HepG2 (cell line): ENCODE measurements around the gene FKBP10. TPM values are rescaled to one million over a fixed set of nuclear protein-coding genes. Genes with fewer than 3 reads are reported as not detected.

ENCODE experiments used
- EP300 ChIP-seq, 3 experiments: sonication (generic) in 1 of 3; formaldehyde crosslinking in 1 of 3; IDR thresholded peaks; 2 replicates each; pipeline versions ENCODE4 v1.5.1 to v1.6.1; 2011 to 2020; ENCODE audit warnings: low read depth in 2 of 3, low read length in 2 of 3, borderline replicate concordance in 1 of 3, improper control_type of control experiment in 1 of 3, mild to moderate bottlenecking in 1 of 3, missing genetic modification reagents in 1 of 3, moderate library complexity in 1 of 3
- ETV6 ChIP-seq: sonication (generic); formaldehyde crosslinking; conservative IDR thresholded peaks from 2 replicates; pipeline ENCODE4 v1.4.0; 2020; ENCODE audit warnings: missing genetic modification reagents
- GATA4 ChIP-seq: sonication (generic); IDR thresholded peaks from 2 replicates; pipeline ENCODE4 v1.6.1; 2016; ENCODE audit warnings: antibody characterized with exemption, low read depth, borderline replicate concordance
- HOXD1 ChIP-seq: sonication (generic); formaldehyde crosslinking; IDR thresholded peaks from 2 replicates; pipeline ENCODE4 v1.5.0; 2020; ENCODE audit warnings: missing genetic modification reagents
- MTF2 ChIP-seq: sonication (generic); formaldehyde crosslinking; IDR thresholded peaks from 2 replicates; pipeline ENCODE4 v1.5.0; 2020; ENCODE audit warnings: missing genetic modification reagents, borderline replicate concordance
- RFX3 ChIP-seq: IDR thresholded peaks from 2 replicates; pipeline ENCODE4 v1.6.1; 2016; ENCODE audit warnings: missing biosample characterization, missing genetic modification reagents
- SALL1 ChIP-seq: sonication (generic); formaldehyde crosslinking; IDR thresholded peaks from 2 replicates; pipeline ENCODE4 v1.8.0; 2022; ENCODE audit warnings: mild to moderate bottlenecking, missing genetic modification reagents
- SRSF1 ChIP-seq: fragments of 200-400 bp; formaldehyde crosslinking; optimal IDR thresholded peaks from 2 replicates; pipeline ENCODE3; 2017; ENCODE audit warnings: mild to moderate bottlenecking, low read depth, low read length, moderate library complexity
- TRIM24 ChIP-seq: sonication (generic); formaldehyde crosslinking; IDR thresholded peaks from 2 replicates; pipeline ENCODE4 v1.8.0; 2022; ENCODE audit warnings: mild to moderate bottlenecking, missing genetic modification reagents
- YEATS2 ChIP-seq: sonication (generic); formaldehyde crosslinking; IDR thresholded peaks from 2 replicates; pipeline ENCODE4 v1.4.0; 2020; ENCODE audit warnings: missing genetic modification reagents, borderline replicate concordance
- YEATS4 ChIP-seq: sonication (generic); formaldehyde crosslinking; IDR thresholded peaks from 2 replicates; pipeline ENCODE4 v1.4.0; 2020; ENCODE audit warnings: missing genetic modification reagents, borderline replicate concordance
- ZNF121 ChIP-seq: sonication (generic); formaldehyde crosslinking; IDR thresholded peaks from 2 replicates; pipeline ENCODE4 v1.5.0; 2020; ENCODE audit warnings: mild to moderate bottlenecking, missing genetic modification reagents
- ZNF138 ChIP-seq: sonication (generic); formaldehyde crosslinking; IDR thresholded peaks from 2 replicates; pipeline ENCODE4 v1.5.0; 2020; ENCODE audit warnings: mild to moderate bottlenecking, low read depth, missing genetic modification reagents
- ZNF572 ChIP-seq: sonication (generic); formaldehyde crosslinking; IDR thresholded peaks from 2 replicates; pipeline ENCODE4 v1.5.1; 2020; ENCODE audit warnings: mild to moderate bottlenecking, missing genetic modification reagents
- ZNF792 ChIP-seq: IDR thresholded peaks from 2 replicates; pipeline ENCODE4 v1.6.1; 2016
- ZSCAN9 ChIP-seq: IDR thresholded peaks from 2 replicates; pipeline ENCODE4 v1.6.1; 2016; ENCODE audit warnings: borderline replicate concordance
- polyA plus RNA-seq, 8 experiments: library from polyadenylated mRNA; depleted of rRNA in 3 of 8; stranded (reverse) in 7 of 8; unstranded in 1 of 8; fragments of >200 nt; fragmentation: Illumina TruSeq in 4 of 8; extraction: Trizol in 4 of 8; gene quantifications; 2 replicates each; pipeline versions ENCODE4 v1.2.1 to v1.2.3, GENCODE V29; 2011 to 2016; ENCODE audit warnings: low read depth in 4 of 8, missing spikeins in 1 of 8, mixed read lengths in 1 of 8; ENCODE audit not compliant: insufficient read depth in 1 of 8
- total RNA-seq, 5 experiments: library from RNA; depleted of rRNA; stranded (reverse); fragments of >200 nt; fragmentation: Illumina TruSeq; extraction: Trizol; gene quantifications; 2 replicates each; pipeline ENCODE4 v1.2.3, GENCODE V29; 2016; ENCODE audit warnings: low read depth in 1 of 5
- TF ChIP-seq, protein P1 (sequence below): sonication (generic); formaldehyde crosslinking; IDR thresholded peaks from 2 replicates; pipeline ENCODE4 v1.5.0; 2020; ENCODE audit warnings: mild to moderate bottlenecking, missing genetic modification reagents, borderline replicate concordance
- TF ChIP-seq, protein P2 (sequence below): sonication (generic); formaldehyde crosslinking; conservative IDR thresholded peaks from 2 replicates; pipeline ENCODE4 v1.4.0; 2020; ENCODE audit warnings: missing genetic modification reagents
- TF ChIP-seq, protein P3 (sequence below): sonication (generic); formaldehyde crosslinking; IDR thresholded peaks from 2 replicates; pipeline ENCODE4 v1.5.0; 2020; ENCODE audit warnings: missing genetic modification reagents, mild to moderate bottlenecking, borderline replicate concordance
- TF ChIP-seq, protein P4 (sequence below): IDR thresholded peaks from 2 replicates; pipeline ENCODE4 v1.6.1; 2016; ENCODE audit warnings: missing compliant biosample characterization, missing genetic modification reagents, borderline replicate concordance

Gene FKBP10
- total and polyA plus RNA-seq, 2 of the 13 experiments (the other 11 are each of a cell fraction or from before 2014, with no cell fraction given): 149 to 573 TPM

DNA sequence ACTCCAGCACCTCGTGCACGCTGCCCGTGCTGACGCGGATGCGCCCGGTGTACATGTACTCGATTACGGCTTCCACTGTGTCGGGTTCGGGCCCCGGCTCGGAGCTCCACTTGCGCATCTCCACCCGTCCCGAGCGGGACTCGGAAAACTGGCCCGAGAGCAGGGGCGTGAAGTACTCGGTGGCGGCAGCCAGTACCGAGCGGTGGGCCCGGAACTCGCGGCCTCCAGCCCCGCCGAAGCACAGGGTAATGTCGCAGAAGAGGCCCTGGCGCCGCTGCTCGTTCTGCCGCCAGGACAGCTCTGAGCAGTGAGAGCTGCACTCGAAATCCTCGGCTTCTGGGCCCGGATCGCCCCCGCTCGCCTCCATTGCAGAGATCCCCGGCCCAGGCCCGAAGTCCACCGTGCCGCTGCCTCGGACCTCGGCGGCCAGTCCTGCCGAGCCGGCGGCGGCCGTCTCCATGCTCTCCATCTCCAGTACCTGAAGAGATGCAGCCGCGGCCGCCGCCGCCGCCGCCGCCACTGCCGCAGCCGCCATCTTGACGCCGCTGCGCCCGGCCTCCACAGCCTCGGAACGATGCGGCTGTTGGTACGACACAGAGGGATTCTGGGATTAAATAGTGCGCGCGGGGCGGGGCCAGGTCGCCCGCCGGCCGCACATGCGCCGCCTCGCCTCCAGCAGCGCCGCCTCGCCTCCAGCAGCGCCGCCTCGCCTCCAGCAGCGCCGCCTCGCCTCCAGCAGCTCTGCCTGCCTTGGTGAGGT is 52.2 kb downstream of the FKBP10 start, which contains the start of gene KLHL11 (continued):
- TF ChIP-seq, protein P1, sequence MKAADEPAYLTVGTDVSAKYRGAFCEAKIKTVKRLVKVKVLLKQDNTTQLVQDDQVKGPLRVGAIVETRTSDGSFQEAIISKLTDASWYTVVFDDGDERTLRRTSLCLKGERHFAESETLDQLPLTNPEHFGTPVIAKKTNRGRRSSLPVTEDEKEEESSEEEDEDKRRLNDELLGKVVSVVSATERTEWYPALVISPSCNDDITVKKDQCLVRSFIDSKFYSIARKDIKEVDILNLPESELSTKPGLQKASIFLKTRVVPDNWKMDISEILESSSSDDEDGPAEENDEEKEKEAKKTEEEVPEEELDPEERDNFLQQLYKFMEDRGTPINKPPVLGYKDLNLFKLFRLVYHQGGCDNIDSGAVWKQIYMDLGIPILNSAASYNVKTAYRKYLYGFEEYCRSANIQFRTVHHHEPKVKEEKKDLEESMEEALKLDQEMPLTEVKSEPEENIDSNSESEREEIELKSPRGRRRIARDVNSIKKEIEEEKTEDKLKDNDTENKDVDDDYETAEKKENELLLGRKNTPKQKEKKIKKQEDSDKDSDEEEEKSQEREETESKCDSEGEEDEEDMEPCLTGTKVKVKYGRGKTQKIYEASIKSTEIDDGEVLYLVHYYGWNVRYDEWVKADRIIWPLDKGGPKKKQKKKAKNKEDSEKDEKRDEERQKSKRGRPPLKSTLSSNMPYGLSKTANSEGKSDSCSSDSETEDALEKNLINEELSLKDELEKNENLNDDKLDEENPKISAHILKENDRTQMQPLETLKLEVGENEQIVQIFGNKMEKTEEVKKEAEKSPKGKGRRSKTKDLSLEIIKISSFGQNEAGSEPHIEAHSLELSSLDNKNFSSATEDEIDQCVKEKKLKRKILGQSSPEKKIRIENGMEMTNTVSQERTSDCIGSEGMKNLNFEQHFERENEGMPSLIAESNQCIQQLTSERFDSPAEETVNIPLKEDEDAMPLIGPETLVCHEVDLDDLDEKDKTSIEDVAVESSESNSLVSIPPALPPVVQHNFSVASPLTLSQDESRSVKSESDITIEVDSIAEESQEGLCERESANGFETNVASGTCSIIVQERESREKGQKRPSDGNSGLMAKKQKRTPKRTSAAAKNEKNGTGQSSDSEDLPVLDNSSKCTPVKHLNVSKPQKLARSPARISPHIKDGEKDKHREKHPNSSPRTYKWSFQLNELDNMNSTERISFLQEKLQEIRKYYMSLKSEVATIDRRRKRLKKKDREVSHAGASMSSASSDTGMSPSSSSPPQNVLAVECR (CRISPR knock-in tag): peak; percentile 95
- TF ChIP-seq ZSCAN9 (peak; percentile 27), SRSF1 (peak; percentile 72), TRIM24 (CRISPR knock-in tag) (no peak), ETV6 (CRISPR knock-in tag) (peak; percentile 77; the same call in 1 of the 2 replicates), HOXD1 (CRISPR knock-in tag) (no peak), YEATS2 (CRISPR knock-in tag) (peak; percentile 8; the same call in 1 of the 2 replicates), SALL1 (peak; percentile 71), ZNF792 (CRISPR knock-in tag) (peak; percentile 90), ZNF138 (peak; percentile 86; the same call in 1 of the 2 replicates), GATA4 (peak; percentile 67; the same call in 1 of the 2 replicates), EP300 (IDR thresholded peaks at IDR 0.05; ENCODE audit: low read depth in 2 of 2, low read length in 2 of 2) (peak in 1 of 2 experiments; percentile 26; a peak in 1 of 4 replicates), EP300 (CRISPR knock-in tag; IDR thresholded peaks at IDR 0.05; ENCODE audit: borderline replicate concordance) (peak; percentile 7; the same call in 1 of the 2 replicates), YEATS4 (CRISPR knock-in tag) (peak; percentile 84), ZNF572 (0 out of 2 replicates have a peak, but pooled peaks have one; percentile 69), MTF2 (CRISPR knock-in tag) (no peak; the same call in 1 of the 2 replicates), ZNF121 (peak; percentile 60; the same call in 1 of the 2 replicates), RFX3 (CRISPR knock-in tag) (no peak)
- TF ChIP-seq, protein P2, sequence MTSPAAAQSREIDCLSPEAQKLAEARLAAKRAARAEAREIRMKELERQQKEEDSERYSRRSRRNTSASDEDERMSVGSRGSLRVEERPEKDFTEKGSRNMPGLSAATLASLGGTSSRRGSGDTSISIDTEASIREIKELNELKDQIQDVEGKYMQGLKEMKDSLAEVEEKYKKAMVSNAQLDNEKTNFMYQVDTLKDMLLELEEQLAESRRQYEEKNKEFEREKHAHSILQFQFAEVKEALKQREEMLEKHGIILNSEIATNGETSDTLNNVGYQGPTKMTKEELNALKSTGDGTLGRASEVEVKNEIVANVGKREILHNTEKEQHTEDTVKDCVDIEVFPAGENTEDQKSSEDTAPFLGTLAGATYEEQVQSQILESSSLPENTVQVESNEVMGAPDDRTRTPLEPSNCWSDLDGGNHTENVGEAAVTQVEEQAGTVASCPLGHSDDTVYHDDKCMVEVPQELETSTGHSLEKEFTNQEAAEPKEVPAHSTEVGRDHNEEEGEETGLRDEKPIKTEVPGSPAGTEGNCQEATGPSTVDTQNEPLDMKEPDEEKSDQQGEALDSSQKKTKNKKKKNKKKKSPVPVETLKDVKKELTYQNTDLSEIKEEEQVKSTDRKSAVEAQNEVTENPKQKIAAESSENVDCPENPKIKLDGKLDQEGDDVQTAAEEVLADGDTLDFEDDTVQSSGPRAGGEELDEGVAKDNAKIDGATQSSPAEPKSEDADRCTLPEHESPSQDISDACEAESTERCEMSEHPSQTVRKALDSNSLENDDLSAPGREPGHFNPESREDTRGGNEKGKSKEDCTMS (CRISPR knock-in tag): 0 out of 2 replicates have a peak, but pooled peaks have one; percentile 29
- TF ChIP-seq, protein P3, sequence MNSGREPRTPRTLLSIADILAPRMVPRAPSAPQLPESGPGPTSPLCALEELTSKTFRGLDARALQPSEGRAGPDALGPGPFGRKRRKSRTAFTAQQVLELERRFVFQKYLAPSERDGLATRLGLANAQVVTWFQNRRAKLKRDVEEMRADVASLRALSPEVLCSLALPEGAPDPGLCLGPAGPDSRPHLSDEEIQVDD (CRISPR knock-in tag): peak; percentile 72; the same call in 1 of the 2 replicates
- TF ChIP-seq, protein P4, sequence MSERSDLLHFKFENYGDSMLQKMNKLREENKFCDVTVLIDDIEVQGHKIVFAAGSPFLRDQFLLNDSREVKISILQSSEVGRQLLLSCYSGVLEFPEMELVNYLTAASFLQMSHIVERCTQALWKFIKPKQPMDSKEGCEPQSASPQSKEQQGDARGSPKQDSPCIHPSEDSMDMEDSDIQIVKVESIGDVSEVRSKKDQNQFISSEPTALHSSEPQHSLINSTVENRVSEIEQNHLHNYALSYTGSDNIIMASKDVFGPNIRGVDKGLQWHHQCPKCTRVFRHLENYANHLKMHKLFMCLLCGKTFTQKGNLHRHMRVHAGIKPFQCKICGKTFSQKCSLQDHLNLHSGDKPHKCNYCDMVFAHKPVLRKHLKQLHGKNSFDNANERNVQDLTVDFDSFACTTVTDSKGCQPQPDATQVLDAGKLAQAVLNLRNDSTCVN: peak; percentile 54; the same call in 1 of the 2 replicates
